ES-I3 (cell line): Measurements from ENCODE around the gene HLF.

ENCODE experiments used
- H3K36me3 ChIP-seq: 2 replicates; pipeline ENCODE4 v1.6.1; 2013; ENCODE audit warnings: mild to moderate bottlenecking, low read length, control low read depth, moderate library complexity; ENCODE audit not compliant: insufficient read depth
- H3K4me1 ChIP-seq: 2 replicates; pipeline ENCODE4 v1.6.1; 2013; ENCODE audit warnings: mild to moderate bottlenecking, control low read depth, low read length; ENCODE audit not compliant: insufficient read depth
- H3K9ac ChIP-seq: 2 replicates; pipeline ENCODE4 v1.6.1; 2013; ENCODE audit warnings: low read depth, mild to moderate bottlenecking, low read length, moderate library complexity
- H3K9me3 ChIP-seq: 2 replicates; pipeline ENCODE4 v1.6.1; 2013; ENCODE audit warnings: mild to moderate bottlenecking, low read length, moderate library complexity; ENCODE audit not compliant: control insufficient read depth, insufficient read depth

The HLF gene

GRCh38 chr17:55265311-55266021 is 706 bp downstream of the HLF start:
- no peaks in the 10 kb centered on the region for H3K9me3 ChIP-seq
- H3K4me1 ChIP-seq: no peaks in the 10 kb centered on the region
- H3K9ac ChIP-seq: peak overlapping the region; percentile 52; the same call in 1 of the 2 replicates
- H3K36me3 ChIP-seq: no peaks in the 10 kb centered on the region

- Histone ChIP-seq H3K9me3 (no peaks in the 10 kb centered on the region), H3K36me3 (no peaks in the 10 kb centered on the region), H3K9ac (no peak overlapping the region; the same call in 1 of the 2 replicates), H3K4me1 (no peaks in the 10 kb centered on the region)
Measured at GRCh38 chr17:55266051-55266957, 1.5 kb downstream of the HLF start.

- no peaks in the 10 kb centered on the region for H3K9me3 ChIP-seq
- no peak overlapping the region for H3K9ac ChIP-seq
- H3K4me1 ChIP-seq: no peaks in the 10 kb centered on the region
- H3K36me3 ChIP-seq: no peaks in the 10 kb centered on the region
Measured at GRCh38 chr17:55266958-55267688, 2.4 kb downstream of the HLF start.

GRCh38 chr17:55267777-55268648 is 3.3 kb downstream of the HLF start:
- no peaks in the 10 kb centered on the region for H3K36me3 ChIP-seq

GRCh38 chr17:55268649-55269480 is 4.1 kb downstream of the HLF start:
- no peaks in the 10 kb centered on the region for H3K36me3 ChIP-seq
- no peaks in the 10 kb centered on the region for H3K9me3 ChIP-seq
- H3K9ac ChIP-seq: no peak overlapping the region
- H3K4me1 ChIP-seq: no peaks in the 10 kb centered on the region

More at GRCh38 chr17:55267777-55268648, 3.3 kb downstream of the HLF start:
- Histone ChIP-seq H3K9me3 (no peaks in the 10 kb centered on the region), H3K4me1 (no peaks in the 10 kb centered on the region), H3K9ac (no peak overlapping the region)

- no peaks in the 10 kb centered on the region for H3K9me3 ChIP-seq
- H3K9ac ChIP-seq: no peak overlapping the region
- no peaks in the 10 kb centered on the region for H3K4me1 ChIP-seq
- no peaks in the 10 kb centered on the region for H3K36me3 ChIP-seq
Measured at GRCh38 chr17:55269894-55270293, 5.1 kb downstream of the HLF start.

- no peak overlapping the region for H3K9ac ChIP-seq
- H3K36me3 ChIP-seq: no peaks in the 10 kb centered on the region
- no peaks in the 10 kb centered on the region for H3K4me1 ChIP-seq
- H3K9me3 ChIP-seq: no peaks in the 10 kb centered on the region
Measured at GRCh38 chr17:55271223-55271571, 6.4 kb downstream of the HLF start.

- H3K9me3 ChIP-seq: no peaks in the 10 kb centered on the region
- H3K9ac ChIP-seq: no peak overlapping the region
- H3K36me3 ChIP-seq: no peaks in the 10 kb centered on the region
- no peaks in the 10 kb centered on the region for H3K4me1 ChIP-seq
Measured at GRCh38 chr17:55271958-55272710, 7.4 kb downstream of the HLF start.

GRCh38 chr17:55272711-55273578 is 8.2 kb downstream of the HLF start:
- Histone ChIP-seq H3K36me3 (no peaks in the 10 kb centered on the region), H3K4me1 (no peaks in the 10 kb centered on the region), H3K9me3 (no peaks in the 10 kb centered on the region), H3K9ac (no peak overlapping the region)

- Histone ChIP-seq H3K4me1 (no peaks in the 10 kb centered on the region), H3K9ac (no peak overlapping the region), H3K9me3 (no peaks in the 10 kb centered on the region), H3K36me3 (no peaks in the 10 kb centered on the region)
Measured at GRCh38 chr17:55273579-55274354, 9.0 kb downstream of the HLF start.

- H3K36me3 ChIP-seq: no peaks in the 10 kb centered on the region
- H3K9me3 ChIP-seq: no peaks in the 10 kb centered on the region
- H3K4me1 ChIP-seq: no peaks in the 10 kb centered on the region
- no peak overlapping the region for H3K9ac ChIP-seq
Measured at GRCh38 chr17:55274355-55275255, 9.8 kb downstream of the HLF start.
